K562 (cell line): Measurements from ENCODE around the gene PLA2G2C. TPM values are rescaled to one million over a fixed set of nuclear protein-coding genes. Genes with fewer than 3 reads are reported as not detected.

ENCODE experiments used
- ATAC-seq: fragments of 200-7000 bp; cut with Tn5 transposase; 3 replicates; pipeline ENCODE4 v1.9.1; 2020; ENCODE audit warnings: moderate library complexity
- BruUV-seq: library from RNA; stranded (reverse); fragments of 400-500 nt; replicated peaks from 2 replicates; lab custom pipeline; 2021; lab: Mats Ljungman, UMichigan
- CTCF ChIA-PET: fragments of 300-600 bp; formaldehyde crosslinking; extraction: SDS; loops from one replicate; lab custom pipeline; 2021; ENCODE audit warnings: low intra/inter-chr PET ratio; lab: Yijun Ruan, JAX
- POLR2A ChIA-PET: fragments of 300-600, 350-650 bp; sonication (Branson Sonifier 250); formaldehyde crosslinking; extraction: SDS; loops from one replicate; lab custom pipeline; 2021; ENCODE audit warnings: antibody characterized with exemption, inconsistent platforms; lab: Yijun Ruan, JAX
- DNase-seq, 4 experiments: peaks; one replicate each; pipeline versions ENCODE4 v3.0.0 to v3.0.0-alpha.2; 2011 to 2018; ENCODE audit warnings: low spot score in 3 of 4, mixed read lengths in 3 of 4; ENCODE audit errors: extremely low read depth in 1 of 4
- FAIRE-seq: peaks from 2 replicates; lab custom pipeline; 2011; peaks lifted over from hg19 to GRCh38; lab: Jason Lieb, UNC
- H2AFZ ChIP-seq: 2 replicates; pipeline ENCODE4 v1.6.0; 2011; ENCODE audit warnings: low read depth, low read length, control low read depth, inconsistent platforms
- H3K27ac ChIP-seq: fragments of 200-600 bp; 3 replicates; pipeline ENCODE4 v1.8.0; 2011; ENCODE audit warnings: low read depth, mild to moderate bottlenecking, control low read depth, inconsistent platforms, low read length, moderate library complexity, mixed read lengths; ENCODE audit errors: extremely low read depth
- H3K27me3 ChIP-seq, 2 experiments: fragments of 300-600 bp in 1 of 2; 2 replicates in 1 of 2; 3 replicates in 1 of 2; pipeline versions ENCODE4 v1.6.0 to v1.8.0; 2011; ENCODE audit warnings: inconsistent platforms in 2 of 2, low read length in 2 of 2, mild to moderate bottlenecking in 1 of 2, mixed read lengths in 1 of 2, moderate library complexity in 1 of 2; ENCODE audit not compliant: control insufficient read depth in 2 of 2, insufficient read depth in 2 of 2
- H3K36me3 ChIP-seq: fragments of 300-600 bp; 3 replicates; pipeline ENCODE4 v1.8.0; 2011; ENCODE audit warnings: mild to moderate bottlenecking, low read length, inconsistent platforms; ENCODE audit not compliant: control insufficient read depth, insufficient read depth
- H3K4me1 ChIP-seq, 2 experiments: fragments of 200-600 bp in 1 of 2; replicated peaks in 1 of 2; 2 replicates in 1 of 2; 3 replicates in 1 of 2; pipeline versions ENCODE4 v1.5.1 to v1.8.0; 2011; ENCODE audit warnings: inconsistent platforms in 2 of 2, low read length in 2 of 2, mild to moderate bottlenecking in 1 of 2, mixed read lengths in 1 of 2, moderate library complexity in 1 of 2; ENCODE audit not compliant: control insufficient read depth in 2 of 2, insufficient read depth in 2 of 2
- H3K4me2 ChIP-seq: 2 replicates; pipeline ENCODE4 v1.6.1; 2011; ENCODE audit warnings: low read length, control low read depth, inconsistent platforms, mixed read lengths; ENCODE audit not compliant: insufficient read depth
- H3K4me3 ChIP-seq: fragments of 200-600 bp; sonication (generic), shearing (Covaris generic); 2 replicates; pipeline ENCODE4 v1.5.1; 2016; ENCODE audit warnings: control low read depth, inconsistent platforms
- H3K79me2 ChIP-seq: fragments of 200-600 bp; 3 replicates; pipeline ENCODE4 v1.8.0; 2011; ENCODE audit warnings: low read length, inconsistent platforms; ENCODE audit not compliant: control insufficient read depth, insufficient read depth
- H3K9ac ChIP-seq, 2 experiments: 2 replicates each; pipeline versions ENCODE4 v1.6.0 to v1.6.1; 2011; ENCODE audit warnings: low read depth in 2 of 2, low read length in 2 of 2, control low read depth in 1 of 2, inconsistent platforms in 1 of 2, mild to moderate bottlenecking in 1 of 2, mixed read lengths in 1 of 2; ENCODE audit not compliant: insufficient read depth in 1 of 2
- H3K9me1 ChIP-seq: one replicate; pipeline ENCODE4 v1.6.0; 2011; ENCODE audit warnings: inconsistent platforms, mild to moderate bottlenecking, low read length, moderate library complexity; ENCODE audit not compliant: control insufficient read depth, insufficient read depth
- H3K9me3 ChIP-seq: replicated peaks from 2 replicates; pipeline ENCODE4 v1.5.1; 2011; ENCODE audit warnings: low read depth, low read length, inconsistent platforms; ENCODE audit not compliant: control insufficient read depth, insufficient read depth
- H4K20me1 ChIP-seq: replicated peaks from 2 replicates; pipeline ENCODE4 v1.6.1; 2011; ENCODE audit warnings: low read length, inconsistent platforms, mixed read lengths; ENCODE audit not compliant: control insufficient read depth, insufficient read depth
- BACH1 ChIP-seq: fragments of 200-800 bp; sonication (Bioruptor generic); IDR thresholded peaks from 2 replicates; pipeline ENCODE4 v1.6.1; 2016; ENCODE audit warnings: missing genetic modification characterization, missing compliant biosample characterization
- BCL6 ChIP-seq: fragments of 250-450 bp; sonication (Bioruptor Pico); IDR thresholded peaks from 2 replicates; pipeline ENCODE4 v1.4.0; 2020
- EGR1 ChIP-seq: fragments of 450-650 bp; conservative IDR thresholded peaks from 2 replicates; pipeline ENCODE4 v1.6.1; 2017; ENCODE audit warnings: mild to moderate bottlenecking
- HDAC6 ChIP-seq: IDR thresholded peaks from 2 replicates; pipeline ENCODE4 v1.6.1; 2012; ENCODE audit warnings: low read depth, mild to moderate bottlenecking, control low read depth, inconsistent platforms, low read length, moderate library complexity
- MCM2 ChIP-seq: fragments of 450-650 bp; IDR thresholded peaks from 2 replicates; pipeline ENCODE4 v1.6.1; 2017; ENCODE audit warnings: low read depth, mild to moderate bottlenecking
- MTA2 ChIP-seq: fragments of 450-650 bp; IDR thresholded peaks from 2 replicates; pipeline ENCODE4 v1.6.1; 2016; ENCODE audit warnings: low read depth
- MYNN ChIP-seq, 2 experiments: sonication (generic); formaldehyde crosslinking in 1 of 2; IDR thresholded peaks; 2 replicates each; pipeline versions ENCODE4 v1.5.0 to v1.6.1; 2016 to 2020; ENCODE audit warnings: antibody characterized with exemption in 1 of 2, missing genetic modification reagents in 1 of 2
- NEUROD1 ChIP-seq: fragments of 150-350 bp; IDR thresholded peaks from 2 replicates; pipeline ENCODE4 v1.6.1; 2014; ENCODE audit warnings: borderline replicate concordance, low read length, low read depth; ENCODE audit not compliant: partially characterized antibody
- PML ChIP-seq: IDR thresholded peaks from 2 replicates; pipeline ENCODE4 v1.6.1; 2012; ENCODE audit warnings: low read length, inconsistent platforms
- RAD21 ChIP-seq, 2 experiments: fragments of 250-450 bp in 1 of 2; fragments of 450-650 bp in 1 of 2; sonication (Bioruptor Pico) in 1 of 2; formaldehyde crosslinking in 1 of 2; IDR thresholded peaks in 1 of 2; conservative IDR thresholded peaks in 1 of 2; 2 replicates each; pipeline versions ENCODE4 v1.4.0 to v1.8.0; 2020 to 2022; ENCODE audit warnings: mild to moderate bottlenecking in 2 of 2, moderate library complexity in 1 of 2
- RAD51 ChIP-seq: fragments of 450-650 bp; IDR thresholded peaks from 2 replicates; pipeline ENCODE4 v1.7.1; 2016; ENCODE audit warnings: low read depth, mild to moderate bottlenecking, borderline replicate concordance
- RBFOX2 ChIP-seq: fragments of 200-400 bp; formaldehyde crosslinking; IDR thresholded peaks from 2 replicates; pipeline ENCODE4 v1.6.1; 2017; ENCODE audit warnings: low read depth, mild to moderate bottlenecking, low read length, moderate library complexity
- ZBTB43 ChIP-seq: sonication (generic); formaldehyde crosslinking; IDR thresholded peaks from 2 replicates; pipeline ENCODE4 v1.8.0; 2023; ENCODE audit warnings: mild to moderate bottlenecking, missing genetic modification reagents
- ZNF143 ChIP-seq: sonication (generic); formaldehyde crosslinking; IDR thresholded peaks from 2 replicates; pipeline ENCODE4 v1.9.0; 2022; ENCODE audit warnings: mild to moderate bottlenecking, missing genetic modification reagents
- ZNF707 ChIP-seq: fragments of 250-450 bp; sonication (Bioruptor Pico); conservative IDR thresholded peaks from 2 replicates; pipeline ENCODE4 v1.8.0; 2022; ENCODE audit warnings: inconsistent platforms, mild to moderate bottlenecking, moderate library complexity
- WGBS: fragments of 100-300 bp; shearing (Covaris generic); methylation state at CpG from one replicate; pipeline ENCODE4 v1.1.6; 2016; ENCODE audit warnings: low coverage, mixed read lengths; ENCODE audit not compliant: insufficient coverage; ENCODE audit errors: missing lambda C conversion rate; 5-methylcytosine and 5-hydroxymethylcytosine counted together
- in situ Hi-C: fragments of 300-500 bp; cut with MboI; formaldehyde crosslinking; loops from 4 replicates; pipeline ENCODE4 v1.15.0; 2018; ENCODE audit warnings: inconsistent platforms, mixed read lengths
- intact Hi-C: fragments of 100-400 bp; cut with micrococcal nuclease; formaldehyde crosslinking; loops from 2 replicates; pipeline ENCODE4 v1.14.2; 2022
- polyA plus RNA-seq, 8 experiments: library from polyadenylated mRNA; depleted of rRNA in 4 of 8; stranded (reverse) in 5 of 8; unstranded in 3 of 8; fragments of >200 nt; fragmentation: Nextera tagmentation in 2 of 8; fragmentation: Illumina TruSeq in 1 of 8; extraction: Ambion mirVana in 2 of 8; extraction: Trizol in 1 of 8; gene quantifications; 2 replicates each; pipeline versions ENCODE4 v1.2.1 to v1.2.3, GENCODE V29; 2011 to 2014; ENCODE audit warnings: inconsistent platforms in 1 of 8, missing spikeins in 1 of 8
- total RNA-seq, 7 experiments: library from RNA; depleted of rRNA in 6 of 7; stranded (reverse); fragments of >200 nt in 6 of 7; fragmentation: Illumina TruSeq in 2 of 7; extraction: Trizol in 2 of 7; gene quantifications; 2 replicates each; pipeline versions ENCODE4 v1.2.1 to v1.2.3, GENCODE V29; 2011 to 2021; ENCODE audit warnings: low replicate concordance in 1 of 7
- TF ChIP-seq, protein P1 (sequence below): fragments of 200-800 bp; sonication (Bioruptor generic); IDR thresholded peaks from 2 replicates; pipeline ENCODE4 v1.6.1; 2017; ENCODE audit warnings: missing genetic modification characterization, missing compliant biosample characterization
- TF ChIP-seq, protein P2 (sequence below): fragments of 450-650 bp; formaldehyde crosslinking; IDR thresholded peaks from 2 replicates; pipeline ENCODE4 v1.4.0; 2022; ENCODE audit warnings: missing genetic modification characterization
- TF ChIP-seq, protein P3 (sequence below): fragments of 450-650 bp; IDR thresholded peaks from 2 replicates; pipeline ENCODE4 v1.6.1; 2016

The PLA2G2C gene
- total and polyA plus RNA-seq, 9 of the 15 experiments (the other 6 are each of a cell fraction or from before 2014, with no cell fraction given) = 0.14 to 0.49 (median 0.21) TPM

- H3K4me2 ChIP-seq = peak overlapping the region; percentile 9; the same call in 1 of the 2 replicates
- ChIA-PET POLR2A (interaction anchor here (0.6 to 1.2 kb wide), 3 partner anchors 10 to 490 kb away, joined by 3 to 7 read pairs (median 3); no protein-coding TSS in a partner anchor), CTCF (no interaction called here)
- H3K4me1 ChIP-seq = peaks cover 22 to 42% of the 10 kb centered on the region in 2 experiments
- H3K27ac ChIP-seq = no peak overlapping the region
- H3K79me2 ChIP-seq = peaks cover 1% of the 10 kb centered on the region; the same call in 1 of the 3 replicates
- FAIRE-seq = peak; percentile 78
- intact Hi-C loops (loop anchor here (5.0 kb wide), 1 partner anchor 35 kb away; no protein-coding TSS in a partner anchor), in situ Hi-C loops (no loop called here)
- 6% methylated on average over 5 of the region's 6 CpGs for WGBS
- peaks cover 8% of the 10 kb centered on the region; the same call in 2 of the 3 replicates for H3K36me3 ChIP-seq
- no peak overlapping the region for H3K4me3 ChIP-seq
- H3K9me3 ChIP-seq = no peaks in the 10 kb centered on the region
- no peaks in the 10 kb centered on the region for H4K20me1 ChIP-seq
- BruUV-seq = no TSS peak
- no peaks in the 10 kb centered on the region for H3K27me3 ChIP-seq
- H3K9ac ChIP-seq = no peak overlapping the region
- peak; percentile 82 to 92 (median 84) for DNase-seq
- peak; percentile 91 for ATAC-seq
- H3K9me1 ChIP-seq = no peaks in the 10 kb centered on the region
- H2AFZ ChIP-seq = no peak overlapping the region
- TF ChIP-seq RBFOX2 (no peak), RAD51 (no peak), BACH1 (tag) (no peak), EGR1 (peak; percentile 40; the same call in 1 of the 2 replicates), BCL6 (CRISPR knock-in tag) (no peak), NEUROD1 (no peak), MYNN (IDR thresholded peaks at IDR 0.05) (peak; percentile 70; the same call in 1 of the 2 replicates), MYNN (CRISPR knock-in tag; IDR thresholded peaks at IDR 0.05) (no peak), HDAC6 (no peak), PML (peak; percentile 54; the same call in 1 of the 2 replicates), ZNF707 (CRISPR knock-in tag) (no peak), ZBTB43 (no peak), MCM2 (no peak), MTA2 (no peak), RAD21 (CRISPR knock-in tag; conservative IDR thresholded peaks at IDR 0.05 in 1 of 2, IDR thresholded peaks at IDR 0.05 in 1 of 2) (no peak; a peak in 1 of 4 replicates), ZNF143 (CRISPR knock-in tag) (no peak)
- TF ChIP-seq, protein P1, sequence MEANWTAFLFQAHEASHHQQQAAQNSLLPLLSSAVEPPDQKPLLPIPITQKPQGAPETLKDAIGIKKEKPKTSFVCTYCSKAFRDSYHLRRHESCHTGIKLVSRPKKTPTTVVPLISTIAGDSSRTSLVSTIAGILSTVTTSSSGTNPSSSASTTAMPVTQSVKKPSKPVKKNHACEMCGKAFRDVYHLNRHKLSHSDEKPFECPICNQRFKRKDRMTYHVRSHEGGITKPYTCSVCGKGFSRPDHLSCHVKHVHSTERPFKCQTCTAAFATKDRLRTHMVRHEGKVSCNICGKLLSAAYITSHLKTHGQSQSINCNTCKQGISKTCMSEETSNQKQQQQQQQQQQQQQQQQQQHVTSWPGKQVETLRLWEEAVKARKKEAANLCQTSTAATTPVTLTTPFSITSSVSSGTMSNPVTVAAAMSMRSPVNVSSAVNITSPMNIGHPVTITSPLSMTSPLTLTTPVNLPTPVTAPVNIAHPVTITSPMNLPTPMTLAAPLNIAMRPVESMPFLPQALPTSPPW = peak; percentile 32; the same call in 1 of the 2 replicates
- TF ChIP-seq, protein P2, sequence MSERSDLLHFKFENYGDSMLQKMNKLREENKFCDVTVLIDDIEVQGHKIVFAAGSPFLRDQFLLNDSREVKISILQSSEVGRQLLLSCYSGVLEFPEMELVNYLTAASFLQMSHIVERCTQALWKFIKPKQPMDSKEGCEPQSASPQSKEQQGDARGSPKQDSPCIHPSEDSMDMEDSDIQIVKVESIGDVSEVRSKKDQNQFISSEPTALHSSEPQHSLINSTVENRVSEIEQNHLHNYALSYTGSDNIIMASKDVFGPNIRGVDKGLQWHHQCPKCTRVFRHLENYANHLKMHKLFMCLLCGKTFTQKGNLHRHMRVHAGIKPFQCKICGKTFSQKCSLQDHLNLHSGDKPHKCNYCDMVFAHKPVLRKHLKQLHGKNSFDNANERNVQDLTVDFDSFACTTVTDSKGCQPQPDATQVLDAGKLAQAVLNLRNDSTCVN (CRISPR knock-in tag) = 0 out of 2 replicates have a peak, but pooled peaks have one; percentile 65
- TF ChIP-seq, protein P3, sequence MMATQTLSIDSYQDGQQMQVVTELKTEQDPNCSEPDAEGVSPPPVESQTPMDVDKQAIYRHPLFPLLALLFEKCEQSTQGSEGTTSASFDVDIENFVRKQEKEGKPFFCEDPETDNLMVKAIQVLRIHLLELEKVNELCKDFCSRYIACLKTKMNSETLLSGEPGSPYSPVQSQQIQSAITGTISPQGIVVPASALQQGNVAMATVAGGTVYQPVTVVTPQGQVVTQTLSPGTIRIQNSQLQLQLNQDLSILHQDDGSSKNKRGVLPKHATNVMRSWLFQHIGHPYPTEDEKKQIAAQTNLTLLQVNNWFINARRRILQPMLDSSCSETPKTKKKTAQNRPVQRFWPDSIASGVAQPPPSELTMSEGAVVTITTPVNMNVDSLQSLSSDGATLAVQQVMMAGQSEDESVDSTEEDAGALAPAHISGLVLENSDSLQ = peak; percentile 87
Observed at GRCh38 chr1:20197329-20197791, 11.0 kb upstream of the PLA2G2C start.
